Tibial artery (tissue), 4 donors: ENCODE data around the gene ZNF407.
"Not testable (repeated sequence)": the region's sequence is repeated elsewhere in the genome, so short reads cannot be mapped to it uniquely, and the experiment has no call there.

ENCODE experiments used
- DNase-seq, 2 donors: peaks; one replicate each; pipeline ENCODE4 v3.0.0-alpha.2; 2019
- H3K27ac ChIP-seq, 2 donors: fragments of 200-600 bp; sonication (generic) in 1 of 2; 1 replicate in 1 of 2; 2 replicates in 1 of 2; pipeline ENCODE4 v1.5.1; 2018 to 2019; ENCODE audit warnings: mild to moderate bottlenecking in 1 of 2
- H3K27me3 ChIP-seq, 2 donors: fragments of 200-600 bp; sonication (generic) in 1 of 2; one replicate each; pipeline versions ENCODE4 v1.5.1 to v1.6.0; 2016 to 2019
- H3K36me3 ChIP-seq, 3 donors: fragments of 200-600 bp; sonication (generic) in 2 of 3; one replicate each; pipeline ENCODE4 v1.5.1; 2016 to 2019; ENCODE audit warnings: mild to moderate bottlenecking in 2 of 3
- H3K4me1 ChIP-seq, 4 donors: fragments of 200-600 bp; sonication (generic) in 2 of 4; 1 replicate in 3 of 4; 2 replicates in 1 of 4; pipeline ENCODE4 v1.5.1; 2016 to 2019
- H3K4me3 ChIP-seq, 2 donors: fragments of 200-600 bp; sonication (generic) in 1 of 2; 1 replicate in 1 of 2; 2 replicates in 1 of 2; pipeline ENCODE4 v1.5.1; 2018 to 2019; ENCODE audit warnings: mild to moderate bottlenecking in 2 of 2
- H3K9me3 ChIP-seq, 3 donors: fragments of 200-600 bp; sonication (generic) in 1 of 3; one replicate each; pipeline ENCODE4 v1.5.1; 2016 to 2019
- intact Hi-C: fragments of 100-400 bp; cut with DNase I; formaldehyde crosslinking; loops from one replicate; pipeline ENCODE4 v1.15.0; 2023; ENCODE audit warnings: low total_unique reads
- TF ChIP-seq, protein P1 (sequence below), 2 experiments: fragments of 200-600 bp in 1 of 2; fragments of 450-650 bp in 1 of 2; IDR thresholded peaks; one replicate each; pipeline ENCODE4 v1.5.1; 2017 to 2019; ENCODE audit warnings: antibody characterized with exemption in 2 of 2, mild to moderate bottlenecking in 1 of 2, moderate library complexity in 1 of 2

The ZNF407 gene

DNA sequence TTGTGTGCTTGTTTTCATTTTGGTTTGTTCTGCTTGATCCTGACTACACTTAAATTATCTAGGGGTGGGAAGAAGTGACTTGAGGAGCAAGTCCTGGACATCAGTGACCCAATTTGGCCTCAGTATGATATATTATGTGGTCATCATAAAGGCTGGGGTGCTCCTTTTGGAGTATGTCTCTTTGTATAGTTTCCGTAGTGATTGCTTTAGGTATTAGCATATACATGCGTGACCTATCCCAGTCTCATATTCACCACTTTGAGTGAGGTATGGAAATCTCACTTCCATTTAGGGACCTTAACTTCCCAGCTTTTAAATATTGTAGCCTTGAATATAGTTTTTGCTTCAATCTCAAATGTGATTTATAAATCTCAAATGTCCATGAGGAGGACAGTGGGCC is 370.3 kb downstream of the ZNF407 start:
- Histone ChIP-seq H3K9me3 (peaks cover 0 to 4% (median 0%) of the 10 kb centered on the region in 3 donors), H3K4me1 (no peaks in the 10 kb centered on the region), H3K36me3 (no peaks in the 10 kb centered on the region), H3K27ac (no peak overlapping the region), H3K27me3 (no peaks in the 10 kb centered on the region), H3K4me3 (no peak overlapping the region)
- intact Hi-C loops, result no loop called here
- TF ChIP-seq, protein P1, sequence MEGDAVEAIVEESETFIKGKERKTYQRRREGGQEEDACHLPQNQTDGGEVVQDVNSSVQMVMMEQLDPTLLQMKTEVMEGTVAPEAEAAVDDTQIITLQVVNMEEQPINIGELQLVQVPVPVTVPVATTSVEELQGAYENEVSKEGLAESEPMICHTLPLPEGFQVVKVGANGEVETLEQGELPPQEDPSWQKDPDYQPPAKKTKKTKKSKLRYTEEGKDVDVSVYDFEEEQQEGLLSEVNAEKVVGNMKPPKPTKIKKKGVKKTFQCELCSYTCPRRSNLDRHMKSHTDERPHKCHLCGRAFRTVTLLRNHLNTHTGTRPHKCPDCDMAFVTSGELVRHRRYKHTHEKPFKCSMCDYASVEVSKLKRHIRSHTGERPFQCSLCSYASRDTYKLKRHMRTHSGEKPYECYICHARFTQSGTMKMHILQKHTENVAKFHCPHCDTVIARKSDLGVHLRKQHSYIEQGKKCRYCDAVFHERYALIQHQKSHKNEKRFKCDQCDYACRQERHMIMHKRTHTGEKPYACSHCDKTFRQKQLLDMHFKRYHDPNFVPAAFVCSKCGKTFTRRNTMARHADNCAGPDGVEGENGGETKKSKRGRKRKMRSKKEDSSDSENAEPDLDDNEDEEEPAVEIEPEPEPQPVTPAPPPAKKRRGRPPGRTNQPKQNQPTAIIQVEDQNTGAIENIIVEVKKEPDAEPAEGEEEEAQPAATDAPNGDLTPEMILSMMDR (IDR thresholded peaks at IDR 0.05), result no peak
- DNase-seq, result no peak

DNA sequence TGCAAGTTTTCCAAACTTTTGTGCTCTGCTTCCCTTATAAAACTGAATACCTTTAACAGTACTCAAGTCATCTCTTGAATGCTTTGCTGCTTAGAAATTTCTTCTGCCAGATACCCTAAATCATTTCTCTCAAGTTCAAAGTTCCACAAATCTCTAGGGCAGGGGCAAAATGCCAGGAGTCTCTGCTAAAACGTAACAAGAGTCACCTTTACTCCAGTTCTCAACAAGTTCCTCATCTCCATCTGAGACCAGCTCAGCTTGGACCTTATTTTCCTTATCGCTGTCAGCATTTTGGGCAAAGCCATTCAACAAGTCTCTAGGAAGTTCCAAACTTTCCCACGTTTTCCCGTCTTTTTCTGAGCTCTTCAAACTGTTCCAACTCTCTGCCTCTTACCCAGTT is 373.7 kb downstream of the ZNF407 start:
- H3K4me1 ChIP-seq, H3K27me3 ChIP-seq, H3K9me3 ChIP-seq, H3K27ac ChIP-seq, H3K36me3 ChIP-seq, intact Hi-C loops, H3K4me3 ChIP-seq, DNase-seq: not testable (repeated sequence)

DNA sequence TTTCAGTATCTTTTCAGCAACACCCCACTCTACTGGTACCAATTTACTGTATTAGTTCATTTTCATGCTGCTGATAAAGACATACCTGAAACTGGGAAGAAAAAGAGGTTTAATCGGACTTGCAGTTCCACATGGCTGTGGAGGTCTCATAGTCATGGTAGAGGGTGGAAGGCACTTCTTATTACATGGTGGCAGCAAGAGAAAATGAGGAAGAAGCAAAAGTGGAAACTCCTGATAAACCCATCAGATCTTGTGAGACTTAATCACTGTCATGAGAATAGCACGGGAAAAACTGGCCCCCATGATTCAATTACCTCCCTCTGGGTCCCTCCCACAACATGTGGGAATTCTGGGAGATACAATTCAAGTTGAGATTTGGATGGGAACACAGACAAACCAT is 374.1 kb downstream of the ZNF407 start:
- H3K27ac ChIP-seq, H3K36me3 ChIP-seq, H3K9me3 ChIP-seq, H3K27me3 ChIP-seq, DNase-seq, H3K4me3 ChIP-seq, H3K4me1 ChIP-seq, intact Hi-C loops: not testable (repeated sequence)

- intact Hi-C loops, result no loop called here
- Histone ChIP-seq H3K27ac (no peak overlapping the region), H3K9me3 (no peaks in the 10 kb centered on the region), H3K4me3 (no peak overlapping the region), H3K4me1 (no peaks in the 10 kb centered on the region), H3K27me3 (no peaks in the 10 kb centered on the region), H3K36me3 (peaks cover 0 to 4% (median 0%) of the 10 kb centered on the region in 3 donors)
- TF ChIP-seq, protein P1 (IDR thresholded peaks at IDR 0.05), result no peak
- DNase-seq, result no peak
Measured at GRCh38 chr18:74972354-74972753, 374.7 kb downstream of the ZNF407 start.

DNA sequence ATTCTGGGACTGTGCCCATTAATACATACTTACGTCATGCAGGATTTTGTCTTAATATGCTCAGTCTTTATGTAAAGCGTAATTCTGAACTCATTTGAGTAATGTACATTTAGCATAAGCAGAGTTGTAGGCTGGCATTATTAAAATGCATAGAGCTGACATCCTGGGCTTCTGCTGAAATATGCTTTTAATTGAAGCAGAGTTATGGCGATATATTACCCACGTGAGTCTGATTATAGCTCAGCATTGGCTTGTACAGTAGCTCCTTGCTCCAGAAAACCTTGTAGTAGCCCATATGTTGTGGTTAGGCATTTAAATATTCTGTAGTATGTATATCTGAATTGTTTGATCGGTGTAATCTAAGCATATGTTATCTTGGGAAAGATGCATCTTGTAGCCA is 377.3 kb downstream of the ZNF407 start:
- H3K9me3 ChIP-seq, result no peaks in the 10 kb centered on the region
- H3K36me3 ChIP-seq, result peaks cover 0 to 5% (median 0%) of the 10 kb centered on the region in 3 donors
- H3K4me1 ChIP-seq, result no peaks in the 10 kb centered on the region
- H3K4me3 ChIP-seq, result no peak overlapping the region
- no peak for DNase-seq
- TF ChIP-seq, protein P1 (IDR thresholded peaks at IDR 0.05), result no peak
- no peaks in the 10 kb centered on the region for H3K27me3 ChIP-seq
- H3K27ac ChIP-seq, result no peak overlapping the region
- intact Hi-C loops, result no loop called here

GRCh38 chr18:74976331-74976909 is 378.8 kb downstream of the ZNF407 start:
- peaks cover 0 to 5% (median 0%) of the 10 kb centered on the region in 3 donors for H3K36me3 ChIP-seq
- H3K4me1 ChIP-seq, result no peaks in the 10 kb centered on the region
- TF ChIP-seq, protein P1 (IDR thresholded peaks at IDR 0.05), result no peak
- DNase-seq, result no peak
- no peaks in the 10 kb centered on the region for H3K27me3 ChIP-seq
- H3K9me3 ChIP-seq, result no peaks in the 10 kb centered on the region
- H3K4me3 ChIP-seq, result no peak overlapping the region
- no peak overlapping the region for H3K27ac ChIP-seq
- intact Hi-C loops, result no loop called here

DNA sequence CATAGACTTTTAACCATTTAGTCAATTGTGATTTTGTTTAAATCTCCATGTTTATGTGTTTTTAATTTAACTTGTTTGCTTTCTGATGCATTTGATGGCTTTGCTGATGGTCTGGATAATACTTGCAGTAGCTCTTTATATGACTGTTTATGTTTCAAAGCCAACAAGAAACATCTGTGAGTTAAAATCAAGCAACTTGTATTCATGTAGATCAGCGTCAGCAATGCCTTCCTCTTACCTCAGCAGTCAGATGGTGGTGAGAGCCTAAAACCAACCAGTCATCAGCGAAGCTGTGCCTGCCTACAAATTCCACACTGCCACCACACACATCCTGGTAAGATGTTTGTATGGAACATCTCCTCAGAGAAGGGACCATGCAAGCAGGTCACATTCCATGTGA is 379.4 kb downstream of the ZNF407 start:
- Histone ChIP-seq H3K27me3 (no peaks in the 10 kb centered on the region), H3K9me3 (no peaks in the 10 kb centered on the region), H3K4me1 (no peaks in the 10 kb centered on the region), H3K36me3 (peaks cover 0 to 5% (median 0%) of the 10 kb centered on the region in 3 donors), H3K4me3 (no peak overlapping the region), H3K27ac (no peak overlapping the region)
- DNase-seq, result no peak
- TF ChIP-seq, protein P1 (IDR thresholded peaks at IDR 0.05), result no peak
- intact Hi-C loops, result no loop called here
